GM12873 (cell line): ENCODE results near the gene SLC5A4.

ENCODE experiments used
- TF ChIP-seq, protein P1 (sequence below): IDR thresholded peaks from 2 replicates; pipeline ENCODE4 v1.5.1; 2012; ENCODE audit warnings: low read depth, mild to moderate bottlenecking, moderate library complexity, low read length, control low read depth; ENCODE audit not compliant: insufficient read depth; ENCODE audit errors: missing control alignments

The SLC5A4 gene

DNA sequence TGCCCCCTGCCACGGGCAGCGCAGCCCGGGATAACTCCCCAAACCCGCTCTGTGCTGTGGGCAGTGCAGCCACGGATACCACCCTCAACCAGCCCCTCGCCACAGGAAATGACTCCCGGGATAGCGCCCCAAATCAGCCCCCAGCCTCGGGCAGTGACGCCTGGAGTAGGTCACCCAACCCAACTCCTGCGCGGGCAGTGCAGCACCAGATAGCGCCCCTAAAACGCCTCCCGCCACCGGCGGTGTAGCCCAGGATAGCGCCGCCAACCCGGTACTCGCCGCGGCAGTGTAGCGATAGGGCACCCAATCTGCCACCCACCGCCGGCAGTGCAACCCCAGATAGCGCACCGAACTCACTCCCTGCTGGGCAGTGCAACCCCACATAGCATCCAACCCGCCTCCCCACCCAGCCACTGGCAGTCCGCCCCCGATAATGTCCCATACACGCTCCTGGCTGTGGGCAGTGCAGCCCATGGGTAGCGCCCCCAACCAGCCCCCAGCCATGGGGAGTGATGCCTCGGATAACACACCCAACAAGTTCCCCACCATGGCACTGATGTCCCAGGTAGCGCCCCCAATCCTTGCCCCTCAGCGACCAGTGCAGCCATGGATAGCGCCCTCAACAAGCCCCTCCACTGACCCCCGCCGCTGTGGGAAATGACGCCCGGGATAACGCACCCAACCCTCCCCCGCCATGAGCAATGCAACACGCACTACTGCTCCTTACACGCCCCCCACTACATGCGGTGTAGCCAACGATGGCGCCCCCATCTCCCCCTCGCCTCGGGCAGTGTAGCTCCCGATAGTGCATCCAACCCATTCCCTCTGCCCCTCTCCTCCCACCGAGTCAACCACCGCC is 51.7 kb downstream of the SLC5A4 start:
- TF ChIP-seq, protein P1, sequence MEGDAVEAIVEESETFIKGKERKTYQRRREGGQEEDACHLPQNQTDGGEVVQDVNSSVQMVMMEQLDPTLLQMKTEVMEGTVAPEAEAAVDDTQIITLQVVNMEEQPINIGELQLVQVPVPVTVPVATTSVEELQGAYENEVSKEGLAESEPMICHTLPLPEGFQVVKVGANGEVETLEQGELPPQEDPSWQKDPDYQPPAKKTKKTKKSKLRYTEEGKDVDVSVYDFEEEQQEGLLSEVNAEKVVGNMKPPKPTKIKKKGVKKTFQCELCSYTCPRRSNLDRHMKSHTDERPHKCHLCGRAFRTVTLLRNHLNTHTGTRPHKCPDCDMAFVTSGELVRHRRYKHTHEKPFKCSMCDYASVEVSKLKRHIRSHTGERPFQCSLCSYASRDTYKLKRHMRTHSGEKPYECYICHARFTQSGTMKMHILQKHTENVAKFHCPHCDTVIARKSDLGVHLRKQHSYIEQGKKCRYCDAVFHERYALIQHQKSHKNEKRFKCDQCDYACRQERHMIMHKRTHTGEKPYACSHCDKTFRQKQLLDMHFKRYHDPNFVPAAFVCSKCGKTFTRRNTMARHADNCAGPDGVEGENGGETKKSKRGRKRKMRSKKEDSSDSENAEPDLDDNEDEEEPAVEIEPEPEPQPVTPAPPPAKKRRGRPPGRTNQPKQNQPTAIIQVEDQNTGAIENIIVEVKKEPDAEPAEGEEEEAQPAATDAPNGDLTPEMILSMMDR = no peak

- TF ChIP-seq, protein P1 = peak; percentile 70
Measured at GRCh38 chr22:32202539-32203180, 52.5 kb downstream of the SLC5A4 start.

DNA sequence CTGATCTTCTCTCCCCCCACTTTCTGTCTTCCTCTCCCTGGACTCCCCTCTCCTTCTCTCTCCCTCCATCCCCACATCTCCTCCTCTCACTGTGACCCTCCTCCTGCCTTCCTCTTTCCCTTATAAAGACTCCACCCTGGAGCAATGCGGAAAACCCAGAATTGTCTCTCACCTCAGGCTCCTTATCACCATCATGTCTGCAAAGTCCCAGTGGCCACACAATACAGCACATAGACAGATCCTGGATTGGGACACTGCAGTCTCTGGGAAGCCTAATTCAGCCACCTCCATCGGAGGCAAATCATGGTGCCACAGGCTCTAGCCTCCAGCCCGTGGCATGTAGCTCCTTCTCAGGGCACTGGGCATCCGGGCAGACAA is 53.0 kb downstream of the SLC5A4 start:
- TF ChIP-seq, protein P1 = no peak

- TF ChIP-seq, protein P1 = no peak
Measured at GRCh38 chr22:32200752-32201151, 54.4 kb downstream of the SLC5A4 start.

- TF ChIP-seq, protein P1 = no peak
Measured at GRCh38 chr22:32199961-32200360, 55.2 kb downstream of the SLC5A4 start.

- TF ChIP-seq, protein P1 = no peak
Measured at GRCh38 chr22:32199341-32199740, 55.8 kb downstream of the SLC5A4 start.

DNA sequence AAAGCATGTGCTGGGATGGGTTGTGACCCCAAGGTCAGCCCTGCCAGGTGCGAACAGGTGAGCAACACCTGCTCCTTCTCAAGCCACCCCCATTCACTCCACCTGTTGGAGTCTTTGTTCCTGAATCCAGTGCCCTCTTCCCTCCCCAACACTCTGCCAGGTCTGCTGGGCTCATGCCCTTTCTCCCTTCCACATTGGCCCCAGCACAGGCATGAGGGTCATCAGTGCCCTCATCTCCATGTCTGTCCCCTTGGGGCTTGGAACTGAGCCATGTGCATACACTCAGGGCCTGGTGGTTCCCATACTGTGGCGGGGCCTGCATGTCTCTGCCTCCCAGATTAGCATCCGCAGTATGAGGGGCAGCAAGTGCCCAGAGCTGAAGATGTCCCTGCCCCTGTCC is 69.3 kb downstream of the SLC5A4 start:
- TF ChIP-seq, protein P1 = no peak
